Esophagus (tissue), 2 donors: ENCODE results near the gene POLRMT. TPM values are rescaled to one million over a fixed set of nuclear protein-coding genes. Genes with fewer than 3 reads are reported as not detected.
"Not testable (repeated sequence)": the region's sequence is repeated elsewhere in the genome, so short reads cannot be mapped to it uniquely, and the experiment has no call there.

ENCODE experiments used
- H3K27ac ChIP-seq, 2 donors: one replicate each; pipeline ENCODE4 v1.5.1; 2013; ENCODE audit warnings: low read depth in 2 of 2, mild to moderate bottlenecking in 2 of 2, inconsistent platforms in 1 of 2, low read length in 1 of 2, moderate library complexity in 1 of 2
- H3K27me3 ChIP-seq, 2 donors: one replicate each; pipeline ENCODE4 v1.6.1; 2013; ENCODE audit warnings: low read length in 2 of 2, control low read depth in 1 of 2, mild to moderate bottlenecking in 1 of 2; ENCODE audit not compliant: insufficient read depth in 2 of 2, control insufficient read depth in 1 of 2
- H3K36me3 ChIP-seq, 2 donors: one replicate each; pipeline ENCODE4 v1.6.1; 2013; ENCODE audit warnings: low read length in 1 of 2; ENCODE audit not compliant: control insufficient read depth in 2 of 2, insufficient read depth in 2 of 2
- H3K4me1 ChIP-seq, 2 donors: one replicate each; pipeline ENCODE4 v1.6.1; 2013; ENCODE audit warnings: low read length in 1 of 2; ENCODE audit not compliant: control insufficient read depth in 2 of 2, insufficient read depth in 2 of 2
- H3K4me3 ChIP-seq, 2 donors: one replicate each; pipeline ENCODE4 v1.5.1; 2013; ENCODE audit warnings: low read length in 2 of 2, mild to moderate bottlenecking in 2 of 2, low read depth in 1 of 2, moderate library complexity in 1 of 2
- H3K9me3 ChIP-seq, 2 donors: one replicate each; pipeline ENCODE4 v1.6.1; 2013; ENCODE audit warnings: mild to moderate bottlenecking in 2 of 2, low read depth in 1 of 2, low read length in 1 of 2, moderate library complexity in 1 of 2; ENCODE audit not compliant: control insufficient read depth in 2 of 2, insufficient read depth in 1 of 2
- WGBS, 2 donors: extraction: QIAGEN DNeasy Blood & Tissue Kit; methylation state at CpG; one replicate each; pipeline ENCODE4 v1.1.7; 2013; 5-methylcytosine and 5-hydroxymethylcytosine counted together
- polyA plus RNA-seq, 2 donors: library from polyadenylated mRNA; stranded (reverse); fragments of 200-250 nt; gene quantifications; one replicate each; pipeline ENCODE4 v1.2.3, GENCODE V29; 2013
- donor health status: healthy with polysubstance abuse.
- donor health status: Bipolar disorder and iron deficiency.

POLRMT gene
- polyA plus RNA-seq, 2 donors: 35.6 to 56.1 TPM

- Histone ChIP-seq H3K4me1 (peaks cover 3 to 16% of the 10 kb centered on the region in 2 donors), H3K9me3 (no peaks in the 10 kb centered on the region), H3K27me3 (peaks cover 0 to 5% of the 10 kb centered on the region in 2 donors), H3K27ac (peak overlapping the region in 1 of 2 donors; percentile 79), H3K36me3 (no peaks in the 10 kb centered on the region), H3K4me3 (peak overlapping the region; percentile 6 to 18)
- WGBS, 2 donors: 5 to 12% methylated on average over 8 to 15 of the region's 15 CpGs
These were observed 43.9 kb upstream of the POLRMT start for GRCh38 chr19:677201-677600.

GRCh38 chr19:676339-677105, 43.2 kb upstream of the POLRMT start, which contains the start of gene FSTL3:
Gene FSTL3, plus strand, starts transcription at chr19:676392. Its CDS starts 32 bp downstream, at chr19:676424.
- Histone ChIP-seq H3K9me3 (no peaks in the 10 kb centered on the region), H3K4me1 (peaks cover 3 to 16% of the 10 kb centered on the region in 2 donors), H3K36me3 (no peaks in the 10 kb centered on the region), H3K27me3 (peaks cover 0 to 5% of the 10 kb centered on the region in 2 donors), H3K27ac (peak within 1 kb of the TSS; percentile 69 to 79), H3K4me3 (peak within 1 kb of the TSS; percentile 18 to 35)
- 3 to 4% methylated on average over 41 to 63 of the region's 63 CpGs for WGBS, 2 donors

GRCh38 chr19:676007-676338, 42.6 kb upstream of the POLRMT start:
- 6 to 8% methylated on average over 26 to 31 of the region's 31 CpGs for WGBS, 2 donors
- H3K9me3 ChIP-seq: no peaks in the 10 kb centered on the region
- H3K36me3 ChIP-seq: no peaks in the 10 kb centered on the region
- H3K4me1 ChIP-seq: peaks cover 3 to 16% of the 10 kb centered on the region in 2 donors
- H3K27me3 ChIP-seq: peaks cover 0 to 5% of the 10 kb centered on the region in 2 donors
- H3K27ac ChIP-seq: peak overlapping the region; percentile 13 to 60
- peak overlapping the region in 1 of 2 donors; percentile 18 for H3K4me3 ChIP-seq

GRCh38 chr19:674282-675151, 41.2 kb upstream of the POLRMT start:
- 55 to 56% methylated on average over 37 to 38 of the region's 38 CpGs for WGBS, 2 donors
- H3K4me3 ChIP-seq: no peak overlapping the region
- peaks cover 0 to 5% of the 10 kb centered on the region in 2 donors for H3K27me3 ChIP-seq
- no peak overlapping the region for H3K27ac ChIP-seq
- H3K4me1 ChIP-seq: peaks cover 3 to 16% of the 10 kb centered on the region in 2 donors
- no peaks in the 10 kb centered on the region for H3K36me3 ChIP-seq
- no peaks in the 10 kb centered on the region for H3K9me3 ChIP-seq

- Histone ChIP-seq H3K9me3 (no peaks in the 10 kb centered on the region), H3K27me3 (peaks cover 0 to 5% of the 10 kb centered on the region in 2 donors), H3K36me3 (no peaks in the 10 kb centered on the region), H3K4me1 (peaks cover 0 to 3% of the 10 kb centered on the region in 2 donors), H3K4me3 (no peak overlapping the region), H3K27ac (no peak overlapping the region)
- whole genome bisulfite sequencing, 2 donors: 73 to 75% methylated on average over 9 of the region's 9 CpGs
These were observed 37.3 kb upstream of the POLRMT start for GRCh38 chr19:670609-671075.

GRCh38 chr19:668675-669434, 35.5 kb upstream of the POLRMT start:
- not testable (repeated sequence) for H3K4me1 ChIP-seq, H3K27ac ChIP-seq, H3K9me3 ChIP-seq, H3K36me3 ChIP-seq, H3K27me3 ChIP-seq, H3K4me3 ChIP-seq
- WGBS, 2 donors: 60 to 64% methylated on average over 12 of the region's 12 CpGs

- not testable (repeated sequence) for H3K4me3 ChIP-seq, H3K36me3 ChIP-seq, H3K4me1 ChIP-seq, H3K27ac ChIP-seq, H3K9me3 ChIP-seq, H3K27me3 ChIP-seq
- 86 to 87% methylated on average over 28 to 38 of the region's 38 CpGs for WGBS, 2 donors
These were observed 33.7 kb upstream of the POLRMT start for GRCh38 chr19:666985-667573.

GRCh38 chr19:664913-665443, 31.6 kb upstream of the POLRMT start:
- Histone ChIP-seq H3K36me3 (no peaks in the 10 kb centered on the region), H3K4me1 (peaks cover 11 to 23% of the 10 kb centered on the region in 2 donors), H3K27ac (no peak overlapping the region), H3K9me3 (no peaks in the 10 kb centered on the region), H3K27me3 (no peaks in the 10 kb centered on the region), H3K4me3 (no peak overlapping the region)
- 4 to 5% methylated on average over 24 of the region's 24 CpGs for WGBS, 2 donors
